ENCODE measurements around the gene DYRK4.

Gene DYRK4

GRCh38 chr12:4564818-4565217 lies 2.8 kb downstream of the DYRK4 start:
- no peak for DNase-seq

GRCh38 chr12:4566474-4566873 lies 4.5 kb downstream of the DYRK4 start:
- no peak for DNase-seq

GRCh38 chr12:4567073-4567881 lies 5.3 kb downstream of the DYRK4 start:
- DNase-seq: no peak

- no peak for DNase-seq
Measured at GRCh38 chr12:4569261-4569660, 7.3 kb downstream of the DYRK4 start.

- DNase-seq: no peak
Measured at GRCh38 chr12:4572680-4573079, 10.7 kb downstream of the DYRK4 start.

GRCh38 chr12:4579305-4580102 lies 17.5 kb downstream of the DYRK4 start:
- no peak for DNase-seq

GRCh38 chr12:4580281-4580688 lies 18.3 kb downstream of the DYRK4 start:
- no peak for DNase-seq

- DNase-seq: no peak
Measured at GRCh38 chr12:4584281-4584680, 22.3 kb downstream of the DYRK4 start.

- DNase-seq: no peak
Measured at GRCh38 chr12:4584896-4585295, 22.9 kb downstream of the DYRK4 start.

GRCh38 chr12:4586500-4586899 lies 24.5 kb downstream of the DYRK4 start:
- DNase-seq: no peak

- no peak for DNase-seq
Measured at GRCh38 chr12:4587108-4587507, 25.1 kb downstream of the DYRK4 start.

GRCh38 chr12:4588916-4589315 lies 26.9 kb downstream of the DYRK4 start:
- DNase-seq: no peak

- DNase-seq: no peak
Measured at GRCh38 chr12:4589941-4590340, 27.9 kb downstream of the DYRK4 start.

- DNase-seq: no peak
Measured at GRCh38 chr12:4591180-4591687, 29.2 kb downstream of the DYRK4 start.

GRCh38 chr12:4595881-4596280 lies 33.9 kb downstream of the DYRK4 start:
- DNase-seq: no peak

- DNase-seq: no peak
Measured at GRCh38 chr12:4603421-4603820, 41.4 kb downstream of the DYRK4 start.

GRCh38 chr12:4603946-4604345 lies 41.9 kb downstream of the DYRK4 start:
- DNase-seq: no peak

- DNase-seq: peak; percentile 66
Measured at GRCh38 chr12:4604684-4605193, 42.7 kb downstream of the DYRK4 start.

GRCh38 chr12:4607056-4607455 lies 45.0 kb downstream of the DYRK4 start:
- no peak for DNase-seq

- DNase-seq: no peak
Measured at GRCh38 chr12:4609071-4609470, 47.1 kb downstream of the DYRK4 start.

- no peak for DNase-seq
Measured at GRCh38 chr12:4610481-4610880, 48.5 kb downstream of the DYRK4 start.

GRCh38 chr12:4615667-4616066 lies 53.7 kb downstream of the DYRK4 start:
- no peak for DNase-seq

GRCh38 chr12:4621511-4621910 lies 59.5 kb downstream of the DYRK4 start:
- DNase-seq: no peak

GRCh38 chr12:4626543-4626942 lies 64.5 kb downstream of the DYRK4 start:
- DNase-seq: no peak
